Liver (tissue), 9 donors: ENCODE results near the gene PRKN. TPM values are rescaled to one million over a fixed set of nuclear protein-coding genes. Genes with fewer than 3 reads are reported as not detected.
"Not testable (repeated sequence)": the region's sequence is repeated elsewhere in the genome, so short reads cannot be mapped to it uniquely, and the experiment has no call there.

Experiments used
- DNase-seq: peaks from one replicate; pipeline ENCODE4 v3.0.0-alpha.2; 2017; ENCODE audit warnings: low spot score
- H3K27ac ChIP-seq, 2 donors: one replicate each; pipeline ENCODE4 v1.7.0; 2013; ENCODE audit warnings: inconsistent platforms in 2 of 2, low read length in 2 of 2, control low read depth in 1 of 2, low read depth in 1 of 2, mild to moderate bottlenecking in 1 of 2
- H3K27me3 ChIP-seq, 4 donors: one replicate each; pipeline versions ENCODE4 v1.6.1 to v1.7.0; 2013; ENCODE audit warnings: low read length in 3 of 4, inconsistent platforms in 1 of 4, mild to moderate bottlenecking in 1 of 4, moderate library complexity in 1 of 4; ENCODE audit not compliant: control insufficient read depth in 4 of 4, insufficient read depth in 4 of 4
- H3K36me3 ChIP-seq, 4 donors: one replicate each; pipeline versions ENCODE4 v1.6.1 to v1.7.0; 2013; ENCODE audit warnings: low read length in 3 of 4, mild to moderate bottlenecking in 3 of 4, low read depth in 1 of 4, moderate library complexity in 1 of 4; ENCODE audit not compliant: control insufficient read depth in 4 of 4, insufficient read depth in 3 of 4
- H3K4me1 ChIP-seq, 4 donors: one replicate each; pipeline versions ENCODE4 v1.6.1 to v1.7.0; 2013; ENCODE audit warnings: low read length in 3 of 4, mild to moderate bottlenecking in 3 of 4, moderate library complexity in 1 of 4; ENCODE audit not compliant: control insufficient read depth in 4 of 4, insufficient read depth in 4 of 4
- H3K4me3 ChIP-seq, 3 donors: one replicate each; pipeline versions ENCODE4 v1.6.1 to v1.7.0; 2013; ENCODE audit warnings: low read length in 3 of 3, control low read depth in 1 of 3, low read depth in 1 of 3, mild to moderate bottlenecking in 1 of 3
- H3K9ac ChIP-seq, 2 donors: one replicate each; pipeline ENCODE4 v1.7.0; 2013; ENCODE audit warnings: low read length in 2 of 2, mild to moderate bottlenecking in 2 of 2, moderate library complexity in 2 of 2, control low read depth in 1 of 2, low read depth in 1 of 2
- H3K9me3 ChIP-seq, 4 donors: one replicate each; pipeline versions ENCODE4 v1.6.1 to v1.7.0; 2013; ENCODE audit warnings: low read length in 3 of 4; ENCODE audit not compliant: control insufficient read depth in 4 of 4
- EGR1 ChIP-seq, 2 donors: IDR thresholded peaks; 2 replicates each; pipeline ENCODE4 v1.6.1; 2016 to 2018; ENCODE audit warnings: antibody characterized with exemption in 2 of 2, low read depth in 2 of 2
- HNF4A ChIP-seq, 2 donors: conservative IDR thresholded peaks; 2 replicates each; pipeline ENCODE4 v1.6.1; 2016; ENCODE audit warnings: antibody characterized with exemption in 2 of 2, mild to moderate bottlenecking in 2 of 2
- HNF4G ChIP-seq: IDR thresholded peaks from 2 replicates; pipeline ENCODE4 v1.6.1; 2016; ENCODE audit warnings: antibody characterized with exemption
- NR2F2 ChIP-seq: IDR thresholded peaks from 2 replicates; pipeline ENCODE4 v1.6.1; 2016; ENCODE audit warnings: antibody characterized with exemption
- RAD21 ChIP-seq, 2 donors: IDR thresholded peaks; 2 replicates each; pipeline ENCODE4 v1.6.1; 2016; ENCODE audit warnings: antibody characterized with exemption in 2 of 2, mild to moderate bottlenecking in 2 of 2
- REST ChIP-seq: IDR thresholded peaks from 2 replicates; pipeline ENCODE4 v1.6.1; 2016; ENCODE audit warnings: antibody characterized with exemption, mild to moderate bottlenecking
- SP1 ChIP-seq: IDR thresholded peaks from 2 replicates; pipeline ENCODE4 v1.6.1; 2018; ENCODE audit warnings: antibody characterized with exemption, mild to moderate bottlenecking
- TAF1 ChIP-seq: conservative IDR thresholded peaks from 2 replicates; pipeline ENCODE4 v1.6.1; 2016; ENCODE audit warnings: antibody characterized with exemption, mild to moderate bottlenecking
- YY1 ChIP-seq: IDR thresholded peaks from 2 replicates; pipeline ENCODE4 v1.6.1; 2016; ENCODE audit warnings: antibody characterized with exemption, mild to moderate bottlenecking
- ZBTB33 ChIP-seq: IDR thresholded peaks from 2 replicates; pipeline ENCODE4 v1.6.1; 2016; ENCODE audit warnings: antibody characterized with exemption
- WGBS: extraction: QIAGEN DNeasy Blood & Tissue Kit; methylation state at CpG from one replicate; pipeline ENCODE4 v1.1.7; 2013; 5-methylcytosine and 5-hydroxymethylcytosine counted together
- polyA plus RNA-seq, 2 donors: library from polyadenylated mRNA; stranded (reverse) in 1 of 2; unstranded in 1 of 2; fragments of 200-250 nt in 1 of 2; fragments of >200 nt in 1 of 2; fragmentation: Nextera tagmentation in 1 of 2; extraction: Ambion mirVana in 1 of 2; gene quantifications; one replicate each; pipeline versions ENCODE4 v1.2.1 to v1.2.3, GENCODE V29; 2013 to 2015
- total RNA-seq, 2 donors: library from RNA; depleted of rRNA; stranded (reverse); fragments of >200 nt; gene quantifications; one replicate each; pipeline ENCODE4 v1.2.3, GENCODE V29; 2014
- donor health status: healthy.
- donor health status: healthy.
- donor health status: healthy.
- donor health status: healthy.
- donor health status: healthy.

The PRKN gene
- total and polyA plus RNA-seq, 4 donors, result 0.47 to 4.1 (median 3.2) TPM

GRCh38 chr6:161890832-161891297 is 836.7 kb downstream of the PRKN start (continued):
- TF ChIP-seq ZBTB33 (no peak), HNF4A (conservative IDR thresholded peaks at IDR 0.05) (no peak), RAD21 (IDR thresholded peaks at IDR 0.05) (no peak), HNF4G (no peak)

GRCh38 chr6:161890133-161890831 is 837.3 kb downstream of the PRKN start:
- no peak for DNase-seq

GRCh38 chr6:161889324-161889723 is 838.2 kb downstream of the PRKN start:
- Histone ChIP-seq H3K9ac (no peak overlapping the region), H3K4me3 (no peak overlapping the region), H3K27ac (no peak overlapping the region), H3K9me3 (no peaks in the 10 kb centered on the region), H3K4me1 (no peaks in the 10 kb centered on the region), H3K27me3 (no peaks in the 10 kb centered on the region), H3K36me3 (no peaks in the 10 kb centered on the region)
- WGBS, result 96% methylated on average over 7 of the region's 7 CpGs
- no peak for TF ChIP-seq REST
- no peak for TF ChIP-seq SP1
- no peak for DNase-seq

More at GRCh38 chr6:161890133-161890831, 837.3 kb downstream of the PRKN start:
- Histone ChIP-seq H3K27me3 (no peaks in the 10 kb centered on the region), H3K27ac (no peak overlapping the region), H3K9ac (no peak overlapping the region), H3K4me1 (no peaks in the 10 kb centered on the region), H3K36me3 (no peaks in the 10 kb centered on the region), H3K9me3 (no peaks in the 10 kb centered on the region), H3K4me3 (no peak overlapping the region)
- 90% methylated on average over 8 of the region's 8 CpGs for WGBS
- no peak for TF ChIP-seq EGR1 (IDR thresholded peaks at IDR 0.05; ENCODE audit: low read depth in 2 of 2)
- TF ChIP-seq YY1, result no peak
- no peak for TF ChIP-seq HNF4G
- no peak for TF ChIP-seq RAD21 (IDR thresholded peaks at IDR 0.05)
- no peak for TF ChIP-seq NR2F2
- no peak for TF ChIP-seq TAF1
- no peak for TF ChIP-seq HNF4A (conservative IDR thresholded peaks at IDR 0.05)

- not testable (repeated sequence) for H3K4me1 ChIP-seq, H3K27me3 ChIP-seq, H3K9me3 ChIP-seq, H3K4me3 ChIP-seq, H3K27ac ChIP-seq, H3K9ac ChIP-seq, H3K36me3 ChIP-seq, DNase-seq
- 97% methylated on average over 9 of the region's 9 CpGs for WGBS
Measured at GRCh38 chr6:161886545-161886944, 841.0 kb downstream of the PRKN start.
